GM18511 (cell line): ENCODE data around the gene SEMA3A.
A peak's percentile ranks its signal among the peaks of the same experiment; 100 is the strongest.
"Not testable (repeated sequence)": the region's sequence is repeated elsewhere in the genome, so short reads cannot be mapped to it uniquely, and the experiment has no call there.

Experiments
- ATAC-seq: cut with Tn5 transposase; IDR thresholded peaks from one replicate; pipeline ENCODE4 v1.9.1; 2021; ENCODE audit warnings: mild to moderate bottlenecking, moderate library complexity; ENCODE audit not compliant: unreplicated experiment

The SEMA3A gene

GRCh38 chr7:84194484-84195271 lies at the start of gene SEMA3A:
TSS of gene SEMA3A (minus strand) at chr7:84194789. CDS start at chr7:84194586, 203 bp downstream.
- peak; percentile 52 for ATAC-seq

- ATAC-seq: not testable (repeated sequence)
Measured at GRCh38 chr7:84243037-84243436, 48.4 kb upstream of the SEMA3A start.

GRCh38 chr7:84238596-84238995 lies 44.0 kb upstream of the SEMA3A start:
- ATAC-seq: no peak

GRCh38 chr7:84237533-84238173 lies 43.1 kb upstream of the SEMA3A start:
- ATAC-seq: peak; percentile 79

- no peak for ATAC-seq
Measured at GRCh38 chr7:84236398-84236797, 41.8 kb upstream of the SEMA3A start.

- ATAC-seq: no peak
Measured at GRCh38 chr7:84232646-84233045, 38.1 kb upstream of the SEMA3A start.

- ATAC-seq: no peak
Measured at GRCh38 chr7:84231157-84231556, 36.6 kb upstream of the SEMA3A start.

- ATAC-seq: no peak
Measured at GRCh38 chr7:84230491-84230890, 35.9 kb upstream of the SEMA3A start.

- ATAC-seq: no peak
Measured at GRCh38 chr7:84228526-84228925, 33.9 kb upstream of the SEMA3A start.

GRCh38 chr7:84226759-84227158 lies 32.2 kb upstream of the SEMA3A start:
- ATAC-seq: no peak

GRCh38 chr7:84224505-84224904 lies 29.9 kb upstream of the SEMA3A start:
- no peak for ATAC-seq

GRCh38 chr7:84219310-84219709 lies 24.7 kb upstream of the SEMA3A start:
- ATAC-seq: no peak

GRCh38 chr7:84218681-84219080 lies 24.1 kb upstream of the SEMA3A start:
- no peak for ATAC-seq

GRCh38 chr7:84216472-84216871 lies 21.9 kb upstream of the SEMA3A start:
- no peak for ATAC-seq

- ATAC-seq: not testable (repeated sequence)
Measured at GRCh38 chr7:84214757-84215156, 20.2 kb upstream of the SEMA3A start.

- ATAC-seq: no peak
Measured at GRCh38 chr7:84210301-84210700, 15.7 kb upstream of the SEMA3A start.

GRCh38 chr7:84209006-84209405 lies 14.4 kb upstream of the SEMA3A start:
- no peak for ATAC-seq

GRCh38 chr7:84207615-84208014 lies 13.0 kb upstream of the SEMA3A start:
- no peak for ATAC-seq

GRCh38 chr7:84207025-84207424 lies 12.4 kb upstream of the SEMA3A start:
- no peak for ATAC-seq

- no peak for ATAC-seq
Measured at GRCh38 chr7:84204655-84205054, 10.1 kb upstream of the SEMA3A start.

- ATAC-seq: no peak
Measured at GRCh38 chr7:84202855-84203254, 8.3 kb upstream of the SEMA3A start.

GRCh38 chr7:84200859-84201258 lies 6.3 kb upstream of the SEMA3A start:
- no peak for ATAC-seq
